HG03378 (cell line): ENCODE data around the gene IQCH.

Source experiments
- ATAC-seq: cut with Tn5 transposase; IDR thresholded peaks from one replicate; pipeline ENCODE4 v1.9.1; 2021; ENCODE audit warnings: mild to moderate bottlenecking, moderate library complexity; ENCODE audit not compliant: unreplicated experiment

Gene IQCH

DNA sequence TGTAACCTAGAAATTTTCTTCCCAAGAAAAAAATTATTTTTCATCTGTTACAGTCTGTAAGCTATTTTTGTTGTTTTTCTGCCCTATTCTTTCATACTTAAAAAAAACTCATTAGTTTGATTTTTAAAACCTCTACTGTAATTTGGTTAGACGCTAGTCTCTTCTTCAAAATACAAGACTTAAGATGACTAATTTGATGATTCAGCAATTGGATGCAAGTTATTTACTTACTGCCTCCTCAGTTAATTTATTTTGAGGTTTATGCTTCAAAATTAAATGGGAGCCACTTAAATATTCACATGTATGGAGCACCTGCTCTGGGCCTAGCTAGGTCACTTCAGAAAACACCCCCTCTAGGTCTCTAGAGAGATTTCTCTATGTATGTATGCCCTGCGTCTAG is 132.4 kb downstream of the IQCH start:
- no peak for ATAC-seq

DNA sequence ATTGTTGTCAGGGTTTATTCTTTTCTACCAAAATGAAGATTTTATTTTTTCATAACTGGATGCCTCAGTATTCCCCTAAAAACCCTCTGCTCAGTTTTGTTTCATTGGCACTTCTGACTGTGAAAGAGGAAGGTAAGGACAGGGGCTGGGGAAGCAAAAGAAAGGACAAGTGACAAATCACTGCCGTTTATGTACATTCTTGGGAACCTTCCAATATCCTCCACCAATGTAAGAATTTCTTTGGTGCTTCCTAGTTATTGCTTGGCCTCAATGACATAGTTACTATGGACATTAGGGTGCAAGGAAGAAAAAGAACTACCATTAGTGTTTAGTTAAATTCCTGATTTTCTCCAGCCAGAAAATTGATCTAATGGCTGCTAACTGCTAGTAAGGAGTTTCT is 135.4 kb downstream of the IQCH start:
- ATAC-seq: no peak

DNA sequence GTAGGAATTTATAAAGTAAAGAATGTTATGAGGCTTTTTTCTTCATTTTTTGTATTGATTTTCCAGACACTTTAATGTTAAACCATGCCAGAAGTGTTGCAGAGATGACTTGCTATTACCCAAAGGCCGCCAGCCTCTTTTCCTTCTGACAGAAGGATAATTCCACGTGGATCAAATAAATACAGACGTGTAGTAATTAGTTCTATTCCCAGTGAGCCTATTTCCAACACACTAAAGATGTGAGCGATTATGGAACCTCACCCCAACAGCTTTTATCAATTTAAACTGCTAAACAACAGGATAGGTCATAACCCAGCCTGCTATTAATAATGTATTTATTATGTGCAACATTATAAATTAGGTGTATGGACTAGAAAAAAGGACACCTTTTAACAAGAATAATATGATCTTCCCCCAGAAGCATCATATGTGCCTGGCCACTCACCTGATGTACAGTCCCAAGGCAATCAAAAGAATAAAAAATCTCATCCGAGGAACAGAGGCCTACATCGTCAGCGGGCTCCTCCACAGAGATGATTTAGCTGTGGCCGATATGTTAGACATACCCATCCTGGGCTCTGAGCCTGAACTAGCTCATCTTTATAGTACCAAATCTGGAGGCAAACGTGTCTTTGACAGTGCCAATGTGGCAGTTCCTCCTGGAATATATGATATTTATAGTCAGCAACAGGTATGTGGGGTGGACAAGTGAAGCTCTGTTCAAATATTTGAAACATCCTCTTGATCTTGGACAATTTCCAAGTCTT is 140.5 kb downstream of the IQCH start:
- no peak for ATAC-seq

DNA sequence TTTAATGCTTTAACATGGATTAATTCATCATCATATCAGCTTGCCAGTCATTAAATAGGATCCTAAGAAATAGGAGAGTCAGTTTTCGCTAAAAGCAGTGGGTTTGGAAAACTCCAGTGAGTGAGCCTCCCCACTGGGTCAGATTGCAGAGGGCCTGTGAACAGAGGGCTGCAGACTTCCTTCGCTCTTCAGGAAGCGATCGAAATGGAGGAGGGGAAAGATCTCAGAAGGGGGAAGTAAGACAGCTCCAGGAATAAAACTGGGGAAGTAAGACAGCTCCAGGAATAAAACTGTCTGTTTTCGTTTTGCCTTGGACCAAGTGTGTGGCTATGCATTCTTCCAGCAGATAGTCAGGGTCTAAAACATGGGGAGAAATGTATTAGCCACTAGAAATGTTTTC is 141.5 kb downstream of the IQCH start:
- no peak for ATAC-seq

DNA sequence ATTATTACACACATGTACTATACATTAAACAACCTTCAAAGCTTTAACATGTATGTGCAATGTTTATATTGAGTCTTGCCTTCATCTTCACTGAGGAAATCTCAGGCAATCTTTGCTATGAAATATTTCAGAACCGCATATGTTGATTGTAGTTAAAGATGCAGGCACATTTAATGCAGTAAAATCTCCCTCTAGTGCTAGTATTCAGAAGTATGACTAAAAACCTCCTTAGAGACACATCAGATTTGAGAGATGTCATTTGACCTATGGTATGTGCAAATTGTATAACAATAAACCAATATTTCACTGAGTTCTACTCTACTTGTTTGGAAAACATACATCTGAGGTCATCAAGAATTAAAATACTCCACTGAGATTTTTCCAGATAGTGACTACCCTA is 142.6 kb downstream of the IQCH start:
- ATAC-seq: no peak

DNA sequence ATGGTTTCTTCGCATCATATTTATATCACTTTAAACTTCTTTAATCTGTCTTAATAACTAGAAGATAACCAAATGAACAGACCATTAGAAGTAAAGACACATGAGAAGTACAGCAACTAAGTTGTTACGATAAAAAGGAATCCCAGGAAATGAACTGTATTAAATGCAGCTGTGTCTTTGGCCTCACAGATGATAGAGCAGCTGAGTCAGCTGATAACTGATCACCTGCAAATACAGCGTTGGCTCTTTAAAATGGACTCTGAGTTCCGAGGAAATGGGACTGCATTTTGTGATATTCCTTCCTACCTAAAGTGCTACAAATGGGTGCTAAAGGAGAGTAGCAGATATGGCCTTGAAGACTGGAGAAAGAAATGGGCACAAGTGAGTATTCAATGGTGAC is 145.3 kb downstream of the IQCH start:
- ATAC-seq: no peak

DNA sequence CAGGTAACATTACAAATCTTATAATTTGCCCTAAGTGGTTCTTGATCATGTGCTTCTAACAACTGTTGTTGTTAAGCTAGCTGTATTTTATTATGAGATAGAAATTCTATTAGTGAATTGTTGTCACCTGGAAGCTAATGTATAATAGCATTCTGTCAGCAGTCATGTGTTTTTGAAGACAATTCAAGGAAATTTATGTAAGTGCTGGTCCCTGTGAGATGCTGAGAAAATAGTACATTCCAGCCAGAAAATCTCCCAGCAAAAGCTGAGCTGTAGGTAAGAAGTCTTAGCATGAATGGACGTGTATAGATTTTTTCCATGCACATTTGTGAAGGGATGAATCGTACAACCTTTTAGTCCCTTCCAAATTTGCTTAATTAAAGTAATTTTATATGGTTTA is 146.3 kb downstream of the IQCH start:
- ATAC-seq: no peak

DNA sequence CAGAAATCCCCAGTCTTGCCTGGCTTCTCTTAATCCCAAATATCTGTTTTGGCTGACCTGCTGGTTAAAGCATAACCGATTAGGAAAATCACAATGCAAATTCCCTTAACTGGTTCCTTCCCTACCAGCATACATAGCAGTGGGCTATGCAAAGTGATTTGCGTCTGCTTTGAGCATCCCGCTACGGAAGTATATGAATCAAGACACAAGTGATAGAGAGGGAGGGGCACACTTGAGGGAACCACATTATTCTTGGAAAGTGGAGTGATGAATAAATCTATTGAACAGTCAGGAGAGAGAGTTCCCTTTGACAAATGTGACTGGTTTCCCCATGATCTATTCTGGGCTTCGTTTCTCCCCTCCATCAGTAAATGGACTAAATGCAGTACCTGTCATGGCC is 146.8 kb downstream of the IQCH start:
- ATAC-seq: no peak

DNA sequence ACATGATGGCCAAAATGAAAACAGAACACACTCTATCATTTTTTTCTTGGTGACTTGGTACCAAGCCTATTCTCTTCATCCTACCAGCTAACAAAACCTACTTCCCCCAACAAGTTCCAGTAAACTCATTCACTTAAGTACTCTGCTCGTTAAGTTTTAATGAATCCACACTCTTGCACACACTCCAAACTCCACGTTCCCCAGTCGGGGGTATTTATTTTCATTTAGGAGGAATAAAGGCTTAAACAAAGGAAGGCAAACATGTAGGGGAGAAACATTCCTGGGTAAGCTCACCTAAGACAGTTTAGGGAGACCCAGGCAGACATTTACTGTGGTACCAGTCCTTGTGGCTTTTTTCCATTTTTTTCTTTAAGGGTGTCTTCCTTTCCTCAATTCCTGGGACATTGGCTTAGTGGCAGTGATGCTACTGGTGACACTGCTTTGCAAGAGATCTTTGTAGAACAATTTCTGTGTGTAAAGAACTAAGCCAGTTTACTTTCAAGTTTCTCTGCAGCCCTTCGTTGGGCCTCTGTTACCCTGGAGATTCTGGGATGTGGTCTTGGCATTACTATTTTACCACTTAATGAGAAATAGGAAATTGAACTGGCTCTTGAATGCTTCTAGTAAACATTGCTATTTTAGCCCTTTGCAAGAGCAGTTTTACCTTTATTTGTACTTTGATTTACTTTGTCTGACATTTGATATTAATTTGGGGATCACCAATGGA is 149.0 kb downstream of the IQCH start:
- no peak for ATAC-seq

DNA sequence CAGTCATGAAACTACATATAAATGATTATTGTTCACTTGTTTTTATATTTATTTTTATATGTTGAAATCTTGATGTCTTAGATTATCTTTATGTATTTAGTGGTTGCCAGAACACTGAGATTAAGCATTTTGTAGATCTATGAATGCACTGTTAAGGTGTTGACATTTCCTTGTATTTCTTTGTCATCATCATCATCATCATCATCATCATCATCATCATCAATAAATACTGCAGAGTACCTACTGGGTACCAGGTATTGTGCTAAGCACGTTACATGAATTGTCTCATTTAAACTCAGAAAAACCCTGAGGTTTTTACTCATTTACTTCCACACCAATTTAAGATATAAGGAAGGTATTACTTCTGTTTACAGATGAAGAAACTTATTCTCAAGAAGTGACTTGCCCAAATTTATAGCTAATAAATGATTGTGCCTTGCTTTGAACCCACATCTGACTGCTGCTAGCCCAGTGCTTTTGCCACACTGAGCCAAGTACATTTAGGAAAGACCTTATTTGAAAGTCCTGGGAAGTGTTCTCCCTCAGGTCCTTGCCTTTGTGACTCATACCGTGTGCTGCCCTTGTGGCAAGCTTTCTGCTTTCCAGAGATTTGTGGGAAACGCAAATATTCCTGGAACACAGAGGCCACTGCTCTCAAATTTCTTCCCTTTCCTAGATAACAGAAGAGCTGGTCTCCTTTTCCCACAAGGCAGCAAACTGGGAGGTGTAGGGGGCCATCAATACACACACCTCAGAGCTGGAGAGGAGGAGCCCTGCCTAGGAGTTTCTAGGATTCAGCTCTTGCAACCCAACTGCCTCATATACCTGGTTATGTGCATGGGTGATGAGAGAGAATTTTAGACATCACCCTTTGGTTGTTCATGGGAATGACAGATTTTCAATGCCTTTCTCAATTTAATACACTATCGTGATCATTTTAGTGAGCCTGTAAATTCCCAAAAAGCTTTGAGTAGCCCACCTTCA is 150.9 kb downstream of the IQCH start:
- ATAC-seq: no peak

DNA sequence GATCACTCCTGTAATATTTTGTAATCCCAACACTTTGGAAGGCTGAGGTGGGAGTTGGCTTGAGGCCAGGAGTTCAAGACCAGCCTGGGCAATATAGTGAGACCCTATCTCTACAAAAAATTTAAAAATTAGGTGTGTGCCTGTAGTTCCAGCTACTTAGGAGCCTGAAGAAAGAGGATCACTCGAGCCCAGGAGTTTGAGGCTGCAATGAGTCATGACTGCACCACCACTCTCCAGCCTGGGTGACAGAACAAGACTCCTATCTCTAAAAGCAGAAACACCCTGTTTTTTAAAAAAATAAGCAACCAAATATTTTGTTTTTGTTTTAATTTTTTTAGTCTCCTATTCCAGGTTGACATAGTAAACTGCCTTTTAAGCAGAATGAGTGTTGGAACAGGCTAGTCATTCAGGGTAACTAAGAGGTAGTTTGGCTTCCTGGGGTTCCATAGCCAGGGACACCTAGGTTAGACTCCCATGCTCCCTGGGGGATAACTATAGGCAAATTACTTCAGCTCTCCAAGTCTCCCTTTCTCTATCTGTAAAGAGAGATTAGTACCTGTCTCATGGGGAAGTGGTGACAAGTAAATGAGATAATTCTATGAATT is 151.8 kb downstream of the IQCH start:
- no peak for ATAC-seq

DNA sequence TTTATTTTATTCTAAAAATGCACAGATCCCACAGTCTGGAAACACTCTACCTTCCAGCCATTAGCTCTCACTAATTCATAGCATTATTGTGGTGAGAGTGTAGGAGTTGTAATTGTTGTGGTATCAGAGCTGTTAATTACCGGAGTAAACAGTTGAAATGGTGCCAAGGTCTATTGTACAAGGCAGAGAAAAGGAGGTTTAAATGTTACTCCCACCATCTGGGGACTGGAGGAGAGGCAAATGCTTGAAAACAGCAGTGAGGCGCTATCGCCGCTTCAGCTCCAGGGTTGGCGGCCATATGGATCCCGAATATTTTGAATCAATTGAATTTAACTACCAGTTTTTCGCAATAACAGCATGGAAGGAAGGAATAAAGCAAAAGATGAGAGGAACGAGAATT is 153.2 kb downstream of the IQCH start:
- no peak for ATAC-seq

DNA sequence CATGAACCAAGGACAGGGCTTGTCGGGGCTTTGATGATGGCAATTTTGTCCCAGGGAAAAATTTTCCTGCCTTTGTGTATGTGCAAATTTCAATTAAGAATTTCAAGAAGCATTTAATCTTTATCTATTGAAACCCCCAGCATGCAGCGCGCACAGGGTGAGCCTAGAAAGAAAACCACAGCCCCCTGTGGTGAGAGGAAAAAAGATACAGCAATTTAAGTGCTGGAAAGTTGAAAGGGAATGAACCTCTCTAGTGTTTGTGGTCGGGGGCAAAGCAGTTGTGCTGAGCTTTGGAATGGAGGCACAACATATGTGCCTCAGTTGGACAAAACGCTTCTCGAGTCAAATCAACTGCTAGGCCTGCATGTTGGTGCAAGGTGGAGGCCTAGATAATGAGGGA is 154.6 kb downstream of the IQCH start:
- no peak for ATAC-seq

DNA sequence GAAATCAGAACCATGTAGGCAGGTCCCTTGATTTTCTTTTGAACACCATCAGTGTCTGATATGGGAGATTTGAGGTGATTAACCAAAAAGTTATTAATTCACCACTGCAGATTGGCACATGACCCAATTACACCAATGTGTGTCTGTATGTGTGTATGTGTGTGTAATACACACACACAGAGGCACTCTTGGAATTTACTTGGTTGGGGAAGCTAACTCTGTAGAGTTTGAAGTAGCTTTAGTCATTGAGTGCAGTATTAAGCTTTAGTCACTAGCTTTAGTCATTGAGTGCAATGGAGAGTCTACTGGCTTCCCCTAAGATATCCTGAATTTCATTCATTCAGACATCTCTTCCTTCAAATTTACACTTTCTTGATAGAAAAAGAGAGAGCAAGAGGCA is 156.9 kb downstream of the IQCH start:
- ATAC-seq: no peak

DNA sequence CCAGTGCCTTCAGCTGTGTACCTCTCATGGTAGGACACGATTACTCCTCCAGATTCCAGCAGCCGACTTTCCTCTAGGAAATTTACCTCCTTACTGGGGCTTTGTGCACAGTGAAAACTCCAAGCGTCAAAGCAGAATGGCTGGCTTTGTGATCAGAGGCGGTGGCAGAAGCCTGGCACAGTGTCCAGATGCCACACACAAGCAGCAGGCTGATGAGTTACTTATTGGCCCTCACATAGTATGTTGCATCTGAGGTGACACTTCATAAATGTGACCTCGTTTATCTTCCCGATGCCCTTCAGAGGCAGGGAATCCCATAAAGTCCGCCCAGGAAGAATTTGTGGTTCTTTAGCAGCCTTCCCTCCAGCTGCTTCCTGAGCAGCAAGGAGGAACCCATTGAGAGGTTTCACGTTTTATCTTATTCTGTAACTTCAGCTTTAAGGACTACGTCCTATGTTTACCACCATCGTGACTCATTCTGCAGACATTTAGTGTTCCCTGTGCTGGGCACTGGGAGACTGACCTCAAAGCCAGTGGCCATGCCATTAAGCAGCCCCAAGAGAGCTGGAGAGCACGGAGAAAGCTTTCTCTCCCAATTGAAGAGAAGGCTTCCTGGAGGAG is 159.3 kb downstream of the IQCH start:
- no peak for ATAC-seq

DNA sequence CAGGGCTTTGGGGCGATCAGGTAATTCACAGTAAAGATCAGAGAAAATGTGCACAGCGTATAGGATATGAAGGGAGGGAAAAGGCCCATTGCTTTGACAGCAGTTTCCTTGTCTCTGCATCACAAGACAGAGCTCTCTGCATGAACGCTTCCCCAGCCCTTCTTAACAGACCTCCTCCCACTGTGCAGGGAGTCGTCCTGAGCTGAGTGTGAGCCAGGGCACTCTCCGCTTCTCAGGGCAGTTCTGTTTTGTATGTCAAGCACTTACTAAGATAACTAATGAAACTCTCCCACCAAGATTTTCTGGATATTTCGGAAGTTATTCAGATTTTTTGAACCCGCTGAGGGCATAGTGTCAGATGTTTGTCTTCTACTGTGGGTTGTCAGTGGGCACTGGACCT is 160.6 kb downstream of the IQCH start:
- ATAC-seq: no peak

DNA sequence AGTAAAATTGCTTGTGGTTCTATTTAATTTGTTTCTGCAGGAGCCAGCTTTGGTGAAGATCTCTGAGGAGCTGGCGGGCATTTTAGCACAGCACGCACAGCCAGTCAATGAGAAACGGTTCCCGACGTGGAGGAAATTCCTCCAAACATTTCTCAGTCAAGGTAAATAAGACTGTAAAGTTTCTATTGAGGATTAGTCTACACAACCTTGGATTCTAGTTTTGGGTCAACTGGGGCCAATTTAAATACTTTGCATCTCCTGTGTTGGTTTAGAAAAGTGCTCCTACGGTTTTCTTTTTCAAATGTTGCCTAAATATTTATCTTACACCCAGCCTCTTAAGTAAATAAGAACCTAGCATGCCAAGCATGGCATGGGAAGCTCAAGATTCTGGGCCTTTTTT is 162.3 kb downstream of the IQCH start:
- no peak for ATAC-seq

DNA sequence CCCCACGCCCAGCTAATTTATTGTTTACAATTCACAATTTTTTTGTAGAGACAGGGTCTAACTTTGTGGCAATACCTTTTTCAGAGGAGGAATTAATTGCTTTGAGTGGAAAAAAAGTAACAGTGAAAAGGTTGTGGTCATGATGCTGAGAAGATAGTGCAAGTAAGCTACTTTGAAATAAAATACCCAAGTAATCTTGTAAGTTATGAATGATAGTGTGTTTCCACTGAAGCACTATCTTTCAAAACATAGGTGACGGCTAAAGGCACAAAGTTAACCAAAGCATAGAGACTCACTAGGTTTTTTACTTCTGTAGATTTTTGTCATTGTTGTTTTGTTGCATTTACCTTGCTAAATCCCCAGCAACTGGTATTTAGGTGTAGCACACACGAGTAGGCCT is 165.1 kb downstream of the IQCH start:
- no peak for ATAC-seq

DNA sequence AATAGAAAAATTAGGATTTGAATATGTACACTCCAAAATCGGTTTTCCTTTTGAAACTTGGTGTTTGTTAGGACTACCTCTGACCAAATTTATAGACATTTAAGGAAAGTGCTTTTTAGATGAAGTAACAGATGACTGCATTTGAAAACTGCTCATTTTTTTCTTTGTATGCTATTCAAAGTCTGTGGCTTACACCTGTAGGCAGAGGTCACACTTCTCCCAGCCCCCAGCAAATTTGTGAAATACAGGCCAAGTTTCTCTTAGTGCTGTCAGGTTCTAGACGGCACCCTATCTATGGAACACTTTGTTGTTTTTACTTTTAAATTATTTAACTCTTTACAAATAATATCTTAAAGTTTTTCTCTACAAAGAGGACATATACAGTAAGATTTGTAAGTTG is 165.6 kb downstream of the IQCH start:
- ATAC-seq: no peak

DNA sequence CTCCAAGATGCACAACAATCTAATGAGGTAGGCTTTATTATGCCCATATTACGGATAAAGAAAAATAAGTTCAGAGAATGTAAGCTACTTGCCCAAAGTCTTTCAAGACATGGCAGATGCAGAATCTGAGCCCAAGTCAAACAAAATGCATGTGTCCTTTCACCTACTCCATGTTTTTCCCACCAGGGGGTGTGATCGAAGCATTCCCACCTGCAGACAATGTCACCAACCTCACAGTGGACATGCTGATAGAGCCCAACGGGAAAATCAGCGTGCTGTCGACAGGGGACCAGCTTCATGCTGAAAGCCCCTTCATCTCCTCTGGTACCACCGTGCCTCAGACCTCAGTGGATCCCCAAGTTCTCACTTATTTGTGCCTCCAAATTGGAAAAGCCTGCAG is 166.5 kb downstream of the IQCH start:
- no peak for ATAC-seq

DNA sequence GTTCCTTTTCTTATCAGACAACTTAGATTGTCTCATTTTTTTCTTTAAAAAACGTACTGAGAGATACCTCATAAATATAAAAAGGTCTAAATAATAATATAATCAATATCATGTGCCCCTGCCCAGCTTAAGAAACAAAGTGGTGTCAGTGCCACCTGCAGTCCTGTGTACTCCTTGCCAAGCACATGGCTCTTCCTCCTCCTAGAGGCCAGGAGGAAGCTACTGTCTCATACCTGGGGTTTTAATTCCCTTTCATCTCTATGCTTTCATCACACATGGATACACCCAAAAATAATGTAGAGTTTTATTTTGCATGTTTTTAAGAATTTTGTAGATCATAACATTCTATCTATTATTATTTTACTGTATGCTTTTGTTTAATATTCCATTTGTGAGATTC is 167.7 kb downstream of the IQCH start:
- no peak for ATAC-seq
